ENCODE measurements around the gene SBDS. TPM values are rescaled to one million over a fixed set of nuclear protein-coding genes. Genes with fewer than 3 reads are reported as not detected.
"Not testable (repeated sequence)": the region's sequence is repeated elsewhere in the genome, so short reads cannot be mapped to it uniquely, and the experiment has no call there.

The SBDS gene
- total RNA-seq, 4 donors from 2014 or later, result 78.5 to 224 (median 149) TPM

DNA sequence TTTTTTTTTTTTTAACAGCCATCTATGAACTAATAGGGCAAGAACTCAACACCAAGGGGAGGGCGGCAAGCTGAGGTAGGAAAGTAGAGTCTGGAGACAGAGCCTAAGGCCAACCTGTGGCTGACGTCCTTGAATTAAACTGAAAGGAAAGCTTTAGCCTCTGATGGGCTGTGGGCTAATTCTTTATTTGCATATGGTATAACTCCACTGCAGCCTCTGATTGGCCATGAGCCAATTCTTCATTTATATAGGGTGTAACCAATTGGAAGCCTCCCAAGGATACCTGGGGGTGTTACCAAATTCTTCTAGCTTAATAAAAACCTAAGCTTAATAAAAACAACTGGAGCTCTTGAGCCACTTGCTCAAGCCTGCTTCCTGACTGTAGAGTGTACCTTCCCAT, 11.6 kb upstream of the SBDS start:
- TF ChIP-seq, protein P1, sequence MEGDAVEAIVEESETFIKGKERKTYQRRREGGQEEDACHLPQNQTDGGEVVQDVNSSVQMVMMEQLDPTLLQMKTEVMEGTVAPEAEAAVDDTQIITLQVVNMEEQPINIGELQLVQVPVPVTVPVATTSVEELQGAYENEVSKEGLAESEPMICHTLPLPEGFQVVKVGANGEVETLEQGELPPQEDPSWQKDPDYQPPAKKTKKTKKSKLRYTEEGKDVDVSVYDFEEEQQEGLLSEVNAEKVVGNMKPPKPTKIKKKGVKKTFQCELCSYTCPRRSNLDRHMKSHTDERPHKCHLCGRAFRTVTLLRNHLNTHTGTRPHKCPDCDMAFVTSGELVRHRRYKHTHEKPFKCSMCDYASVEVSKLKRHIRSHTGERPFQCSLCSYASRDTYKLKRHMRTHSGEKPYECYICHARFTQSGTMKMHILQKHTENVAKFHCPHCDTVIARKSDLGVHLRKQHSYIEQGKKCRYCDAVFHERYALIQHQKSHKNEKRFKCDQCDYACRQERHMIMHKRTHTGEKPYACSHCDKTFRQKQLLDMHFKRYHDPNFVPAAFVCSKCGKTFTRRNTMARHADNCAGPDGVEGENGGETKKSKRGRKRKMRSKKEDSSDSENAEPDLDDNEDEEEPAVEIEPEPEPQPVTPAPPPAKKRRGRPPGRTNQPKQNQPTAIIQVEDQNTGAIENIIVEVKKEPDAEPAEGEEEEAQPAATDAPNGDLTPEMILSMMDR (IDR thresholded peaks at IDR 0.05; ENCODE audit: low read depth), result no peak

DNA sequence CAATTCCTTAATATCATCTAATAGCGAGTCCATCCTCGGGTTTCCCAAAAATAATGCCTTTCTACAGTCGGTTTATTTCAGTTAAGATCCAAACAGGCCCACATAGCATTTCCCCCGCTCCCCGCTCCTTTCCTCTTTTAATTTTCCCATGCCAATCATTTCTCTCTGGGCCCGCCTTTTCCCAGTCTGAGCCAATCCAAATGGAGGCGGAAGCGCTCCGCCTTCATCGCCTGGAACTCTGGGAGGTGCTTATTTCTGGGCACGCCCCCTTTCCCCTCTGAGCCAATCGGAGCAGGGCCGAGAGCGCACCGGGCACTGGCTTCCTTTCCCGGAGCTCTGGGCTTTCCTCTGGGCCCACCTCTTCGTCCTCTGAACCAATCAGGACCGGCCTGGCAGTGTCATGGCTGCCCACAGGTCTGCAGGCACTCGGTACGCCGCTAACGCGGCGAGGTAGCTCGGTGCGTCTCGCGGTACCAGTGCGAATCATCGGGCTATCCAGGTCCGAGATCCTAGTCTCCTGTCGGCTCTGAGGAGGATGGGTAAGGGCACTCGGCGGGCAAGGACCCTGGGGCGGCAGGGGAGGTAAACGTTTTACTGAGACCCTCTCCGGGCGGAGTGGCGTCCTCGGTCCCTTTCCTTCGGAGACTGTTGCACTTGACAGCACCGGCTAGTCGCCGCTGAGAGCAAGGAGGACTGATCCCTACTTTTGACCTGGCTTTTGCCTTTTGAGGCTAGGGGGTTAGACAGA, 1.2 kb upstream of the SBDS start, which contains the start of gene TYW1:
TSS of gene TYW1 (plus strand) at position 390 of the 748 bp plus-strand sequence. CDS start at position 536, 146 bp downstream.
- TF ChIP-seq, protein P1 (IDR thresholded peaks at IDR 0.05; ENCODE audit: low read depth), result not testable (repeated sequence)

DNA sequence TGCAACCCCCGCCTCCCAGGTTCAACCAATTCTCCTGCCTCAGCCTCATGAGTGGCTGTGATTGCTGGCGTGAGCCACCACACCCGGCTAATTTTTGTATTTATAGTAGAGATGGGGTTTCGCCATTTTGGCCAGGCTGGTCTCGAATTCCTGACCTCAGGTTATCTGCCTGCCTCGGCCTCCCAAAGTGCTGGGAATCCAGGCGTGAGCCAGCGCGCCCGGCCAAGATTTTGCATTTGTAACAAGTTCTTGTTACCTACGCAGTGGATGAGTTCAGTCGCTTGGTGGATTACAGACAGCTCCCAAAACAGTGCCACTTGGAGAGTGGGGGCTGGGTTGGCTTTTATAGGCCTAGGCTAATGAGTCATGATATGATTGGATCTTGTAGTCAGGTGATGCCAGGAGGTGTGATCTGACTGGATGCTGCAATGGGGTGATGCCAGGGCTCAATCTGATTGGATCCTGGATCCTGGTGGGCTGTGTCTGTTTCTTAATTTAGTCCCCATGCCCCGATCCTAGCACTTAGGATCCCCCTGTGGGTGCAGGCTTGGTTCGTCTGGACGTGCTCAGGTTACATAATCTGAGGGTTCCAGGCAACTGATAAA, 20.3 kb downstream of the SBDS start:
- TF ChIP-seq, protein P1 (IDR thresholded peaks at IDR 0.05; ENCODE audit: low read depth), result no peak

DNA sequence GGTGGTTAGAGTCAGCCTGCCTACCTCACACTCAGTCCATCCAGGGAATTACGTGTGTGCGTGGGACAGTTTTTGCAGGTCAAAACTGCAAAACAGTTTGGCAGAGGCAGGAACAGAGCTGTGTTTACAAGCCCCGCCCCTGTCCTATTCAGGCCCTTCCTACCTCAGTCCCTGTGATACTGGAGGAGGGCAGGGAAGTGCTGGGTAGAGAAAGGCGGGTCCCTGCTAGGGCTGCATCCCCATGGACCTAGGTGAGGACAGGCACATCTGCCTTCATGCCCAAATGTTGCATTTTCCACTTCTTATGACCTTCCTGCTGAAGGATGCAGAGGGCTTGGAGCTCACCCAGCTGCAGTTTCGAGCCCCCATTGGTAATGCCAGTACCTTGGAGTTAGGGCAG, 25.1 kb downstream of the SBDS start:
- TF ChIP-seq, protein P1 (IDR thresholded peaks at IDR 0.05; ENCODE audit: low read depth), result no peak

DNA sequence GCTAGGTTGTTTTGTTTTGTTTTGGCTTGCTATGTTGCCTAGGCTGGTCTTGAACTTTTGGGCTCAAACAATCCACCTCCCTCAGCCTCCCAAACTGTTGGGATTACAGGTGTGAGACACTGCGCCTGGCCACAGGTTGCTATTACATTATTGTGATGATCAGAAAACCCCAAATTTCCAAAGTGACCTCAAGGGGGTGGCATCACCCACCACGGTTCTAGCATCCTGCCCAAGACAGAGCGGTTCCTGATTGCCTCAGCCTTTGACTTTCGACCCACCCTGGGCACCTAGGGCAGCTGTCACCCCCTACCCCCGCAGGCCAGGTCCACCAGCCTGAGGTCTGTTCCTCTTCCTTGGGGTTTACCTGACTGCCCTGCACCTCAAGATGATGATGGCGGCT, 28.4 kb downstream of the SBDS start:
- TF ChIP-seq, protein P1 (IDR thresholded peaks at IDR 0.05; ENCODE audit: low read depth), result no peak

DNA sequence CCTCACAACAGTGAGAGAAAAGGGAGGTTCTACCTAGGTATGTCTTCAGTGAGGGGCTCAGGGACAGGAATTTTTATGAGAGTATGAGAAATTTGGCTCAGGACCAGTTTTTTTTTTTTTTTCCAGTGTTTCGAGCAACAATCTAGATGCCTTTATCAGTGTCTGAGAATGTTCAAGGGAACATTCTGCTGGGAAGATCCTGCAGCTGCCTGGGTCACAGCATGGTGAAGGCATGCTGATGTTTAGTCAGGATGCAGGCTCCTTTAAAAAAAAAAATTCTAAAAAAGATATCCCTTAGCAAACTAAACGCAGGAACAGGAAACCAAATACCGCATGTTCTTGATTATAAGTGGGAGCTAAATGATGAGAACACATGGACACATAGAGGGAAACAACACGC, 31.0 kb downstream of the SBDS start:
- TF ChIP-seq, protein P1 (IDR thresholded peaks at IDR 0.05; ENCODE audit: low read depth), result no peak

DNA sequence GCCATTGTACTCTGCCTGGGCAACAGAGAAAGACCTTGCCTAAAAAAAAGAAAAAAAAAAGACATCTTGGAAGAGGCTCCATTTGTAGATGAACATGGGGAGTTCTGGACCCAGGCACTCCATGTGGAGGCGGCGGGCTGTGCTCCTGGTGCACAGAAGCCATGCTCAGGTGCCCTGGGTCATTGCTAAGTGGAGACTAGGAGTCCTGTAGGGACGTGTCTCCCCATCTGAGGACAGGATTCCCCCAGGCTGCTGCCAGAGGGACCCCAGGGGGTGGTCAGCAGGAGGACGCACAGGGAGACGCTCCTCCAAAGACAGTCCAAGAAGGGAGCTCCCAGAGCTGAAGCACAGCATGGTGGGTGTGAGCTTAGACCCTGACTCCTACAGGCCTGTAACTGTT, 34.3 kb downstream of the SBDS start:
- TF ChIP-seq, protein P1 (IDR thresholded peaks at IDR 0.05; ENCODE audit: low read depth), result no peak
